HFFc6 (cell line): ENCODE data around the gene UGGT2. TPM values are rescaled to one million over a fixed set of nuclear protein-coding genes. Genes with fewer than 3 reads are reported as not detected.
"Not testable (repeated sequence)": the region's sequence is repeated elsewhere in the genome, so short reads cannot be mapped to it uniquely, and the experiment has no call there.

ENCODE experiments used
- DNase-seq: peaks from one replicate; pipeline ENCODE4 v3.0.0-alpha.2; 2018
- H3K27ac Mint-ChIP-seq: 2 replicates; pipeline ENCODE4 v1.8.0; 2020; ENCODE audit warnings: mild to moderate bottlenecking, mixed read lengths
- H3K27me3 Mint-ChIP-seq: 2 replicates; pipeline ENCODE4 v1.8.0; 2021; ENCODE audit warnings: mild to moderate bottlenecking, moderate library complexity, mixed read lengths; ENCODE audit not compliant: insufficient read depth
- H3K36me3 Mint-ChIP-seq: 2 replicates; pipeline ENCODE4 v1.8.0; 2021; ENCODE audit warnings: low read depth, mixed read lengths
- H3K4me1 Mint-ChIP-seq: 2 replicates; pipeline ENCODE4 v1.8.0; 2020; ENCODE audit warnings: low read depth, mixed read lengths
- H3K4me3 Mint-ChIP-seq: 2 replicates; pipeline ENCODE4 v1.8.0; 2020; ENCODE audit warnings: mild to moderate bottlenecking, moderate library complexity, mixed read lengths
- H3K9me3 Mint-ChIP-seq: 2 replicates; pipeline ENCODE4 v1.8.0; 2020; ENCODE audit warnings: mild to moderate bottlenecking, mixed read lengths
- total RNA-seq, 6 experiments: library from RNA; stranded (reverse); fragmentation: NEBNext Ultra II Directional; extraction: Animal tissue kit (Norgen Biotek cat#: 25700); gene quantifications; 2 replicates in 1 of 6; 3 replicates in 5 of 6; pipeline ENCODE4 v1.2.3, GENCODE V29; 2021
- TF ChIP-seq, protein P1 (sequence below): fragments of 200-600 bp; sonication (generic); IDR thresholded peaks from 2 replicates; pipeline ENCODE4 v1.5.0; 2021; ENCODE audit warnings: antibody characterized with exemption, mild to moderate bottlenecking

UGGT2 gene
- total RNA-seq, 6 experiments from 2014 or later, result 20.4 to 26.9 (median 24.3) TPM

DNA sequence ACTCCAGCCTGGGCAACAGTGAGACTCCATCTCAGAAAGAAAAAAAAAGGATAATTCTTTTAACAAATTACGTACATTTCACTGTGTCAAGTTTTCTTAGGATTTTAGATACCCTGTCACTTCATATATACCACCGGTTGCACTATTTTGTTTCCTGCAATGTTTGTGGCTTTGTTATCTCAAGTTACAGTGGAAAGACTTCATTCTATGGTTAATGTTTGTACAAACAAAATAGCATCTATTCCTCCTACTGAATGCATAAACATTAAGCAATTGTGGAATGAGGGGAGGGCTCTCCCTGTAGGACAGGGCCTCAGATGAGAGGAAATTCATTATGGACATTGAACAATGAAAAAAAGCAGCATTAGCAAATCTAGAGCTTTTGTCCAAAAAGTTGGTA is 256.2 kb downstream of the UGGT2 start:
- DNase-seq, result no peak
- Mint-ChIP-seq H3K27ac (no peak overlapping the region), H3K36me3 (peaks cover 12% of the 10 kb centered on the region), H3K27me3 (no peaks in the 10 kb centered on the region), H3K9me3 (no peaks in the 10 kb centered on the region), H3K4me1 (peaks cover 22% of the 10 kb centered on the region), H3K4me3 (no peak overlapping the region)
- TF ChIP-seq, protein P1, sequence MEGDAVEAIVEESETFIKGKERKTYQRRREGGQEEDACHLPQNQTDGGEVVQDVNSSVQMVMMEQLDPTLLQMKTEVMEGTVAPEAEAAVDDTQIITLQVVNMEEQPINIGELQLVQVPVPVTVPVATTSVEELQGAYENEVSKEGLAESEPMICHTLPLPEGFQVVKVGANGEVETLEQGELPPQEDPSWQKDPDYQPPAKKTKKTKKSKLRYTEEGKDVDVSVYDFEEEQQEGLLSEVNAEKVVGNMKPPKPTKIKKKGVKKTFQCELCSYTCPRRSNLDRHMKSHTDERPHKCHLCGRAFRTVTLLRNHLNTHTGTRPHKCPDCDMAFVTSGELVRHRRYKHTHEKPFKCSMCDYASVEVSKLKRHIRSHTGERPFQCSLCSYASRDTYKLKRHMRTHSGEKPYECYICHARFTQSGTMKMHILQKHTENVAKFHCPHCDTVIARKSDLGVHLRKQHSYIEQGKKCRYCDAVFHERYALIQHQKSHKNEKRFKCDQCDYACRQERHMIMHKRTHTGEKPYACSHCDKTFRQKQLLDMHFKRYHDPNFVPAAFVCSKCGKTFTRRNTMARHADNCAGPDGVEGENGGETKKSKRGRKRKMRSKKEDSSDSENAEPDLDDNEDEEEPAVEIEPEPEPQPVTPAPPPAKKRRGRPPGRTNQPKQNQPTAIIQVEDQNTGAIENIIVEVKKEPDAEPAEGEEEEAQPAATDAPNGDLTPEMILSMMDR, result no peak

DNA sequence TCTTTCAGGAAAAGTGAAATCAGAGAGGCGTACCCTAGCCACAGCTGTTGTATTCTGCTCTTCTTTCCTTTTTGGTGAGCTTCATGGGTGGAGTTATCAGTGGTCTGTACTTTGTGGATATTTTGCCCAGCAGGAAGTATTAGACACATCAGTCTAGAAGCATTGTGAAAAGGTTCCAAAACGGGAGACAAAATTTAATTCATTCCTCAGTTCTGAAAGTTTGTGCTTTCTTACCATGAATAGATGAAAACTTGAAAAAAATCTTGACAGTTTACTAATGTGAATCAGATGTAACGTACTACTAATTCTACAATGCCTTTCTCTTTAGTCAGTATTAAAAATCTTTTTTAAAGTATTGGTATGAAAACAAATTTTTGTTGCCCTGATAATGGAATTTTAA is 259.4 kb downstream of the UGGT2 start:
- Mint-ChIP-seq H3K36me3 (peaks cover 33% of the 10 kb centered on the region), H3K27ac (peak overlapping the region; percentile 32; the same call in 1 of the 2 replicates), H3K4me3 (no peak overlapping the region), H3K9me3 (no peaks in the 10 kb centered on the region), H3K4me1 (peaks cover 16% of the 10 kb centered on the region), H3K27me3 (no peaks in the 10 kb centered on the region; the same call in 1 of the 2 replicates)
- no peak for DNase-seq
- TF ChIP-seq, protein P1, result no peak

- peaks cover 16% of the 10 kb centered on the region for H3K4me1 Mint-ChIP-seq
- H3K27me3 Mint-ChIP-seq, result no peaks in the 10 kb centered on the region; the same call in 1 of the 2 replicates
- no peak overlapping the region for H3K4me3 Mint-ChIP-seq
- H3K9me3 Mint-ChIP-seq, result no peaks in the 10 kb centered on the region
- H3K27ac Mint-ChIP-seq, result peak overlapping the region; percentile 27; the same call in 1 of the 2 replicates
- TF ChIP-seq, protein P1, result no peak
- peaks cover 37% of the 10 kb centered on the region for H3K36me3 Mint-ChIP-seq
- DNase-seq, result no peak
Measured at GRCh38 chr13:95793018-95793555, 260.1 kb downstream of the UGGT2 start.

GRCh38 chr13:95791084-95791722 is 262.0 kb downstream of the UGGT2 start:
- Mint-ChIP-seq H3K27me3 (no peaks in the 10 kb centered on the region; the same call in 1 of the 2 replicates), H3K4me3 (no peak overlapping the region), H3K27ac (no peak overlapping the region), H3K4me1 (peaks cover 16% of the 10 kb centered on the region), H3K36me3 (peaks cover 44% of the 10 kb centered on the region), H3K9me3 (no peaks in the 10 kb centered on the region)
- DNase-seq, result no peak
- TF ChIP-seq, protein P1, result no peak

GRCh38 chr13:95789315-95789714 is 263.9 kb downstream of the UGGT2 start:
- H3K4me1 Mint-ChIP-seq, result peaks cover 26% of the 10 kb centered on the region
- not testable (repeated sequence) for H3K9me3 Mint-ChIP-seq

GRCh38 chr13:95788100-95788463 is 265.1 kb downstream of the UGGT2 start:
- H3K36me3 Mint-ChIP-seq, result peaks cover 37% of the 10 kb centered on the region
- H3K9me3 Mint-ChIP-seq, result no peaks in the 10 kb centered on the region
- H3K27me3 Mint-ChIP-seq, result no peaks in the 10 kb centered on the region; the same call in 1 of the 2 replicates

More at GRCh38 chr13:95789315-95789714, 263.9 kb downstream of the UGGT2 start:
- peaks cover 44% of the 10 kb centered on the region for H3K36me3 Mint-ChIP-seq
- H3K27me3 Mint-ChIP-seq, DNase-seq, H3K4me3 Mint-ChIP-seq, H3K27ac Mint-ChIP-seq: not testable (repeated sequence)

More at GRCh38 chr13:95788100-95788463, 265.1 kb downstream of the UGGT2 start:
- H3K4me3 Mint-ChIP-seq, result no peak overlapping the region; the same call in 1 of the 2 replicates
- TF ChIP-seq, protein P1, result no peak
- H3K27ac Mint-ChIP-seq, result no peak overlapping the region
- H3K4me1 Mint-ChIP-seq, result peaks cover 27% of the 10 kb centered on the region
- no peak for DNase-seq
